D341Med (cell line): ENCODE data around the gene NKAIN2.

Source experiments
- DNase-seq: peaks from one replicate; pipeline ENCODE4 v3.0.0; 2012; ENCODE audit warnings: low spot score

Gene NKAIN2

DNA sequence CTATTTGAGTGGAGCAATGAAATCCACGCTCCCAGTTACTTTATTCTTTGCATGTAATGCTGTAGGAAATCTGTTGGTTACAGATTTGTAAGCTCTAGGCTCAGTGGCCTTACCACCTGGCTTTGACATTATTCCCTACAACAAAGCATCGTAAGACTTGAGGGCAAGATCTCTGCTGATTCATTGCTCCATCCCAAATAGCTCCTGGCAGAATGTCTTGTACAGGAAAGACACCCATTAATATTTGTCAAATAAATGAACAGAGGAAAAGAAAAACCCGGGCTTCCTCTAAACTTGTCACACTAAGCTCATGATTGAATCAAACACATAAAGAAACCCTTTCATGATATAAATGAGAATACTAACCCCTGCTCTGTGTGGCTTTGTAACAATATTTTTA, 801.1 kb downstream of the NKAIN2 start:
- no peak for DNase-seq

- DNase-seq, result no peak
These were observed 803.5 kb downstream of the NKAIN2 start for GRCh38 chr6:124607119-124607627.

- DNase-seq, result no peak
These were observed 809.4 kb downstream of the NKAIN2 start for GRCh38 chr6:124613031-124613430.

- no peak for DNase-seq
These were observed 818.7 kb downstream of the NKAIN2 start for GRCh38 chr6:124622351-124622750.

GRCh38 chr6:124633655-124634054, 830.0 kb downstream of the NKAIN2 start:
- DNase-seq, result no peak

- DNase-seq, result no peak
These were observed 836.8 kb downstream of the NKAIN2 start for GRCh38 chr6:124640432-124640831.

GRCh38 chr6:124655866-124656265, 852.2 kb downstream of the NKAIN2 start:
- no peak for DNase-seq

- no peak for DNase-seq
These were observed 854.4 kb downstream of the NKAIN2 start for GRCh38 chr6:124658053-124658452.

- DNase-seq, result no peak
These were observed 855.8 kb downstream of the NKAIN2 start for GRCh38 chr6:124659427-124659826.

GRCh38 chr6:124660185-124660584, 856.5 kb downstream of the NKAIN2 start:
- no peak for DNase-seq

DNA sequence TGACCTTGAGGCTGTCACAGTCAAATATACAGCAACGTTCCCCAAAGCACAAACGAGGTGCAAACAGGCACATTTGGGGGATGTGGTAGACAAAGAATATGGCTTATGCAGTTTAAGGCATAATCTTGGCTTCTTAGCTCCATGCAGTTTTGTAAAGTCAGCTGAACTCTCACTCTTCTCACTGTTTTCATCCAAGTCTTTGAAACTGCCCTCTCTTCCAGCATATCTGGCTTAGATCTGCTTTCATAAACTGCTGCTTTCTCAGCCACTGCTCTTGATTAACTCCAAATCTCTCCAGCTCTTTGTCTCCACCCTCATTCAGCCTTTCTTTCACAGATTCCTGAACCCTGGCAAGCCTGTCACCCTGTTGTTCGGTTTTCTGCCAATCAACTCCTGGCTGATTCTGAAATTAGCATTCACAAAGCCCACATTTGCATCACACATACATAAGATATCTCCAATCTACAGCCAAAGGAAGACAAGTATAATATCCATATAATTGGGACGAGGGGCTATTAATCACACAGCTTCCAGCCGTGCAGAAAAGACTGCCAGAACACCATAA, 857.5 kb downstream of the NKAIN2 start:
- DNase-seq, result no peak

GRCh38 chr6:124668028-124668427, 864.4 kb downstream of the NKAIN2 start:
- DNase-seq, result no peak

DNA sequence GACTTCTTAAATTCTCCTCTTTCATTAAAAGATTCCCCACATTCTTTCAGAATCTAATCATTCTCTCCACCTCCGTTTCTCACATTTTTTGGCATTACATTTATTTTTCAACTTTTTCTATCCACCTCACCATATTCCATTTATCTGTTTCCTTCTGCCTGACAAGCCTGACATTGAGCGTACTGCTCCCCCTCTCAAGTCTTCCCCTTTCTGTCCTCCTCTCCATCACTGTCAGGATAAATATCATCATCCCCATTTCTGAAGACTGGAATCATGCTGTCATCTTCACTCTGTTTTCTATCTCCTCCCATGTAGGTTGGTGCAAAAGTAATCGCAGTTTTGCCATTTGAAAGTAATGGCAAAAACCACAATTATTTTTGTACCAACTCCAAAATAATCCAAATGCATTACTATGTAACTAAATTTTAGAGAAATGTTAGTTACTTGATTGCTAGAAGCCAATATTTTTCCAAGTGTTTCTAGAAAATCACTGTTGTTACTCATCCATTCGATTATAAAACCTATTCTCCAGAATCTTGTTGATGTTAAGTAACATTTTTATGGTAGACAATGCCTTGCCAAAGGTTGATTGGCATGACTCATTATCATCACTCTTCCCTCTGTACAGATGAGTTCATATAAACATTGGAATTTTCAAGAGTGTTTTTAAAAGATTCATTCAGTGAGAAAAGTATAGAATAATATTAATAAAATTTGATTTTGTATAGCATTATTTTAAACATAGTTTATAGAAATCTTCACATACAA, 866.2 kb downstream of the NKAIN2 start:
- no peak for DNase-seq

DNA sequence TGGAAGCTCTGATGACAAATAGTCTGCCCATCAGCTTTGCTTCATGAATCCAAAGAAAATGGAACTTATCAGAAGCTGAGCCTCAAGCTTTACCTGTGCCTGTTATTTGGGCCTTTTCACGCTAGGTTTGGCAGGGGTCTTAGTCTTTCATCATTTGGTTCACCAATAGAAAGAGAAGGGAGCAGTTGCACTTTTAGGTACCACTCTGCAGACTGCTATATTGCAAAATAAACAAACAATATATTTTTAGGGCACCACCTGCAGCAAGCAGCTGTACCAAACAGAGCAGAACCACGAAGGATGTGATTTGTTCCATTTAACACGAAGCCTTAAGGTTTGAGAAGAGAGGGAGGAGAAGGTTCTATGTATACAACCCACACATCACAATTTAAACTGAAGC, 867.1 kb downstream of the NKAIN2 start:
- DNase-seq, result no peak

DNA sequence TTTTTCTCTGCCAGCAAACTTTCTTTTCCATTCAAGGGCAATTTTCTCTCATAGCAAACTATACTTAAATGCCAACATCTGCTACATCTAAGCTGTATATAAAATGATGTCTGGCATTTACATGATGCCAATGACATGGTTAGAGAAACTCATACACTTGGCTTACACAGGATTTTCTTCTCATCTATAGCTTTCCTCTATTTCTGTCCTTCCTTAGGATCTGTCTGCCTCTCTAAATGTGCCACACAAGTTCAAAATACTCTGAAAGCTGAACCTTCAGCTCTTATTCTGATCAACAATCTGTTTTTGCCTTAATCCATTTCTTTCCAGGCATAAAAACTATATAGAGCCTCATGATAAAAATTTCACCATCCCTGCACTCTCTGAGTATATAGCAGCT, 867.7 kb downstream of the NKAIN2 start:
- DNase-seq, result no peak

DNA sequence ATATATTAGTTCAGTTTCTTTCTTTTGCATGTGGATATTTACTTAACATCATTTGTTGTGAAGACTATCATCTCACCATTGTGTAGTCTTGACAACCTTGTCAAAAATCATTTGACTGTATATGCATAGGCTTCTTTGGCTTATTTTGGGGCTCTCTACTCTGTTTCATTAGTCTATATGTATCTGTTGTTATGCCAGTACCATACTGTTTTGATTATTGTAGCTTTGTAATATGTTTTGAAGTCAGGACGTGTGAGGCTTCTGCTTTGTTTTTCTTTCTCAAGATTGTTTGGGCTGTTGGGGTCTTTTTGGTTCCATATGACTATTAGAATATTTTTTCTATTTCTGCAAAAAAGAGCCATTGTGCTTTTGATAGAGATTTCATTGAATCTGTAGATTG, 870.4 kb downstream of the NKAIN2 start:
- DNase-seq, result no peak

DNA sequence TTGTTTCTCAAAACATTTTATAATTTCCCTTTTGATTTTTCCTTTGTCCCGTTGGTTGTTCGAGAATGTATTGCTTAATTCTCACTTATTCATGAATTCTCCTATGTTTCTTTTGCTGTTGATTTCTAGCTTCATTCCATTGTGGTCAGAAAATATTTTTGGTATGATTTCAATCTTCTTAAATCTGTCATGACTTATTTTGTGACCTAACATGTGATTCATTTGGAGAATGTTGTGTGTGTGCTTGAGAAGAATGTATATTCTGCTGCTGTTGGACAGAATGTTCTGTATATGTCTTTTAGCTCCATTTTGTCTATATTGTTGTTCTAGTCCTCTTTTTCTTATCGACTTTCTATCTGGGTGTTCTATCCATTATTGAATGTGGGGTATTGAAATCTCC, 872.4 kb downstream of the NKAIN2 start:
- DNase-seq, result no peak

- no peak for DNase-seq
These were observed 874.2 kb downstream of the NKAIN2 start for GRCh38 chr6:124677874-124678273.

DNA sequence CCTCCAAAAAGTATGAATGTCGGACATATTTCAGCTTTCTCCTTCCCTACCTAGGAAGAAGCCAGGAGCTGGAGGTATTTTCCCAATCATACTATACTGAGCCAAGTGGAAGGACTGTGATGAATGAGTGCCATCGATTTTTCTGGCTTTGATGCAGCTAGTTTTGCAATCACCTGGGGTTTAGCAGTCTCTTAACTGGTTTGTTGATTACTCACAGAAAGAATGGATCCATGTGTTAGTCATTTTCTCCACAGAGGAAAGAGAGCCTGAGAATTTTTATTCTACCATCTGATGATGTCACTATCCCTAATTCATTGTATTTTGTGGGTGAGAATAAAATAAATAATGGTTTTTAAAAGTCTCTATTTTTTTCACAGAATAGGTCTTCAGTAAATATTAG, 875.7 kb downstream of the NKAIN2 start:
- no peak for DNase-seq

DNA sequence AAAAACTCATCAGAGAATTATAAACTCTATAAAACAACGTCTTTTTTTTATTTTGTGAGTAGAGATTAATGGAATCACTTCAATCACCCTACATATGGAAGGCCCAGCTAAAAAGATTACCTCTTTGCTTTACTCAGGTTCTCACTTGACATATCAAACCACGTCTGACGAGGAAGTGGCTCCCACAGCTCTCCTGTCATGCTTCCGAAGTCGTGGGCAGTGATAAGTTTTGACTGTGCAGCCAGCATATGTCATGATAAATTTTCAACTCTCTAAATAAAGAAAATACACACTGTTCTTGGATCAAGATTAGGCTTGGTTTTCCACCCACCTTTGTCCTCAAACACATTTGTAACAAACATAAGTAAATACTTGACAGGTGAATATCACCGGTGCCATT, 879.1 kb downstream of the NKAIN2 start:
- no peak for DNase-seq

- no peak for DNase-seq
These were observed 879.8 kb downstream of the NKAIN2 start for GRCh38 chr6:124683507-124683906.

GRCh38 chr6:124684621-124685020, 881.0 kb downstream of the NKAIN2 start:
- DNase-seq, result no peak

DNA sequence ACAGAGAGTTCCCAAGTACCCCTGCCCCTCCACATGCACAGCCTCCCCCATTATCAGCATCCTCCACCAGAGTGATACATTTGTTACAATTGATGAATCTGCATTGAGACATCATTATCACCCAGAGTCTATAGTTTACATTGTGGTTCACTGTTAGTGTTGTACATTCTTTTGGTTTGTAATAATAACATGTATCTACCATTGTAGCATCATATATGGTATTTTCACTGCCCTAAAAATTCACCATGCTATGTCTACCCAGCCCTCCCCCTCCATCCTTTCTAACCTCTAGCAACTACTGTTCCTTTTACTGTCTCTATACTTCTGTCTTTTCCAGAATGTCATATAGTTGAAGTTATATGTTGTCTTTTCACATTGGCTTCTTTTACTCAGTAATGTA, 884.7 kb downstream of the NKAIN2 start:
- DNase-seq, result no peak
